HG03064 (cell line): Measurements from ENCODE around the gene TSPAN6.

Experiments used
- ATAC-seq: cut with Tn5 transposase; IDR thresholded peaks from one replicate; pipeline ENCODE4 v1.9.1; 2021; ENCODE audit warnings: low read depth; ENCODE audit not compliant: unreplicated experiment

The TSPAN6 gene

GRCh38 chrX:100636321-100636991 lies at the start of gene TSPAN6:
TSS of gene TSPAN6 (minus strand) at chrX:100636806. CDS start at chrX:100636694, 112 bp downstream.
- ATAC-seq = peak; percentile 89

GRCh38 chrX:100685997-100686305 lies 49.3 kb upstream of the TSPAN6 start:
- ATAC-seq = no peak

- ATAC-seq = peak; percentile 59
Measured at GRCh38 chrX:100685284-100685996, 48.8 kb upstream of the TSPAN6 start.

- no peak for ATAC-seq
Measured at GRCh38 chrX:100682939-100683338, 46.3 kb upstream of the TSPAN6 start.

GRCh38 chrX:100681599-100681998 lies 45.0 kb upstream of the TSPAN6 start:
- ATAC-seq = no peak

GRCh38 chrX:100680756-100681155 lies 44.1 kb upstream of the TSPAN6 start:
- no peak for ATAC-seq

GRCh38 chrX:100677611-100678181 lies 41.1 kb upstream of the TSPAN6 start:
- no peak for ATAC-seq

- no peak for ATAC-seq
Measured at GRCh38 chrX:100674705-100675104, 38.1 kb upstream of the TSPAN6 start.

GRCh38 chrX:100673397-100673953 lies 36.9 kb upstream of the TSPAN6 start:
- ATAC-seq = no peak

- no peak for ATAC-seq
Measured at GRCh38 chrX:100672966-100673365, 36.4 kb upstream of the TSPAN6 start.

- ATAC-seq = no peak
Measured at GRCh38 chrX:100663642-100664041, 27.0 kb upstream of the TSPAN6 start.

- no peak for ATAC-seq
Measured at GRCh38 chrX:100662796-100663195, 26.2 kb upstream of the TSPAN6 start.

GRCh38 chrX:100662170-100662569 lies 25.6 kb upstream of the TSPAN6 start:
- ATAC-seq = no peak

- no peak for ATAC-seq
Measured at GRCh38 chrX:100659431-100660137, 23.0 kb upstream of the TSPAN6 start.

GRCh38 chrX:100658941-100659381 lies 22.4 kb upstream of the TSPAN6 start:
- no peak for ATAC-seq

GRCh38 chrX:100654261-100654660 lies 17.7 kb upstream of the TSPAN6 start:
- ATAC-seq = no peak

- ATAC-seq = no peak
Measured at GRCh38 chrX:100652266-100652665, 15.7 kb upstream of the TSPAN6 start.

- no peak for ATAC-seq
Measured at GRCh38 chrX:100650841-100651240, 14.2 kb upstream of the TSPAN6 start.

- no peak for ATAC-seq
Measured at GRCh38 chrX:100649550-100650356, 13.1 kb upstream of the TSPAN6 start.
